Kidney epithelial cell (primary cell): ENCODE results near the gene DUS1L. TPM values are rescaled to one million over a fixed set of nuclear protein-coding genes. Genes with fewer than 3 reads are reported as not detected.

Experiments used
- DNase-seq: peaks from one replicate; pipeline ENCODE4 v3.0.0-alpha.2; 2010; ENCODE audit warnings: low read depth
- H3K27me3 ChIP-seq: 2 replicates; pipeline ENCODE4 v1.6.0; 2011; ENCODE audit warnings: low read length; ENCODE audit not compliant: control insufficient read depth, insufficient read depth
- H3K36me3 ChIP-seq: 2 replicates; pipeline ENCODE4 v1.5.1; 2011; ENCODE audit warnings: low read length; ENCODE audit not compliant: control insufficient read depth, insufficient read depth
- H3K4me3 ChIP-seq: 2 replicates; pipeline ENCODE4 v1.5.1; 2011; ENCODE audit warnings: low read depth, mild to moderate bottlenecking, control low read depth, low read length
- total RNA-seq: library from RNA; depleted of rRNA; stranded (reverse); fragments of >200 nt; gene quantifications from 2 replicates; pipeline ENCODE4 v1.2.3, GENCODE V29; 2015
- TF ChIP-seq, protein P1 (sequence below): IDR thresholded peaks from 2 replicates; pipeline ENCODE4 v1.5.1; 2011; ENCODE audit warnings: mild to moderate bottlenecking, moderate library complexity, low read length, control low read depth, inconsistent platforms; ENCODE audit not compliant: insufficient read depth, poor library complexity, severe bottlenecking

Gene DUS1L
- total RNA-seq, 1 donor from 2014 or later, result 147 TPM

DNA sequence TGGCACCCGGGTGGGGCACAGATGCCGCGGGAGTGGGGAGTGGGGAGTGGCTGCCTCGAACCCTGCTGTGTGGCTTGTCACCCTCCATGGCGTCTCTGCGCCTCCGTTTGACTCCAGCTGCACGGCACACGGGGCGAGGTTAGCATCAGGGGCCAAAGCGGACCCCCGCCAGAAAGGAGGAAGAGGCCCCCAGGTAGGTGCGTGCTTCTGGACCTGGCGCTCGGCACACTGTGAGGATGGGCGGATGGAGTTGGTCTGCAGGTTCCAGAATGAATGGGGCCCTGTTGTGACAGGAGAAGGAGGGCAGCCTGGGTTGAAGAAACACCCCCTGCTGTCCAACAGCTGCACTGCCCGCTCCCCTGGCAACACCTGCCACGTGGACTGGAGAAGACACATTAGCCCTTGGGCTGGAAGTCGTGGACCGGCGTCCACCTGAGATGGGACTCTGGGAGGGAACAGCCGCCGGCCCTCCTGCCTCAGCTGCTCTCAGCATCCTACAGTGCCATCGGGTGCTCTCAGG, 41.8 kb upstream of the DUS1L start:
- no peak overlapping the region for H3K4me3 ChIP-seq
- no peak for DNase-seq
- no peaks in the 10 kb centered on the region for H3K36me3 ChIP-seq
- no peaks in the 10 kb centered on the region for H3K27me3 ChIP-seq
- TF ChIP-seq, protein P1, sequence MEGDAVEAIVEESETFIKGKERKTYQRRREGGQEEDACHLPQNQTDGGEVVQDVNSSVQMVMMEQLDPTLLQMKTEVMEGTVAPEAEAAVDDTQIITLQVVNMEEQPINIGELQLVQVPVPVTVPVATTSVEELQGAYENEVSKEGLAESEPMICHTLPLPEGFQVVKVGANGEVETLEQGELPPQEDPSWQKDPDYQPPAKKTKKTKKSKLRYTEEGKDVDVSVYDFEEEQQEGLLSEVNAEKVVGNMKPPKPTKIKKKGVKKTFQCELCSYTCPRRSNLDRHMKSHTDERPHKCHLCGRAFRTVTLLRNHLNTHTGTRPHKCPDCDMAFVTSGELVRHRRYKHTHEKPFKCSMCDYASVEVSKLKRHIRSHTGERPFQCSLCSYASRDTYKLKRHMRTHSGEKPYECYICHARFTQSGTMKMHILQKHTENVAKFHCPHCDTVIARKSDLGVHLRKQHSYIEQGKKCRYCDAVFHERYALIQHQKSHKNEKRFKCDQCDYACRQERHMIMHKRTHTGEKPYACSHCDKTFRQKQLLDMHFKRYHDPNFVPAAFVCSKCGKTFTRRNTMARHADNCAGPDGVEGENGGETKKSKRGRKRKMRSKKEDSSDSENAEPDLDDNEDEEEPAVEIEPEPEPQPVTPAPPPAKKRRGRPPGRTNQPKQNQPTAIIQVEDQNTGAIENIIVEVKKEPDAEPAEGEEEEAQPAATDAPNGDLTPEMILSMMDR, result peak; percentile 49

- no peak for DNase-seq
- Histone ChIP-seq H3K4me3 (no peak overlapping the region), H3K36me3 (no peaks in the 10 kb centered on the region), H3K27me3 (no peaks in the 10 kb centered on the region)
- TF ChIP-seq, protein P1, result no peak
These were observed 41.2 kb upstream of the DUS1L start for GRCh38 chr17:82106688-82107305.

- H3K4me3 ChIP-seq, result no peak overlapping the region
- no peaks in the 10 kb centered on the region for H3K27me3 ChIP-seq
- no peak for DNase-seq
- TF ChIP-seq, protein P1, result peak; percentile 50
- no peaks in the 10 kb centered on the region for H3K36me3 ChIP-seq
These were observed 40.5 kb upstream of the DUS1L start for GRCh38 chr17:82105882-82106687.

DNA sequence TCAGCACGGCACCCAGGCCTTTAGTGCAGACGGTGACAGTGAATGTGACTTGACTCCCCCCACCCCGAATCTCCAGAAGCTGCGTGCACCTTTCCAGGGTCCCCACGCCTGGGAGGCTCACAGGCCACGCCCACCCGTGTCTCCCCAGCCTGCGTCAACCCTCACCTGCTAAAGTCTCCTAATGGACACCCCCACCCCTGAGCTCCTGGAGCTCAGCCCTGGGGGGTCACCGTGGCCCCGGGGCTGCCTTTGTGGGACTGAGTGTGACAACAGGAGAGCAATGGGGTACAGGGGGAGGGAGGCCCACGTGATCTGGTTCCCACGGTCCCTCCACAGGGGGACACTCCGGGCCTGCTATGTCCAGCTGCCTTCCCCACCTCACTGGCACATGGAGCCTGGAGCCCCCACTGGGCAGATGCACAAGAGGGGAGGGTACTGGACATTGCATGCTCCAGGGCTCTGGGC, 39.8 kb upstream of the DUS1L start:
- Histone ChIP-seq H3K36me3 (no peaks in the 10 kb centered on the region), H3K4me3 (no peak overlapping the region), H3K27me3 (no peaks in the 10 kb centered on the region)
- DNase-seq, result no peak
- TF ChIP-seq, protein P1, result no peak

GRCh38 chr17:82104797-82105416, 39.3 kb upstream of the DUS1L start:
- H3K27me3 ChIP-seq, result no peaks in the 10 kb centered on the region
- no peak overlapping the region for H3K4me3 ChIP-seq
- TF ChIP-seq, protein P1, result no peak
- DNase-seq, result no peak
- H3K36me3 ChIP-seq, result no peaks in the 10 kb centered on the region
